ENCODE data around the gene IGF1. TPM values are rescaled to one million over a fixed set of nuclear protein-coding genes. Genes with fewer than 3 reads are reported as not detected.

The IGF1 gene
- total RNA-seq, result under 0.01 TPM in 1 of 2 replicates, not detected in the other

- no peak for DNase-seq (ENCODE audit: low read depth)
These were observed at the start of gene IGF1 for GRCh38 chr12:102480406-102480805. TSS of gene IGF1 (minus strand) at chr12:102480563. CDS start at chr12:102480381, 182 bp downstream.

GRCh38 chr12:102528111-102528510, 47.7 kb upstream of the IGF1 start:
- Histone ChIP-seq H3K36me3 (ENCODE audit: control insufficient read depth, insufficient read depth, low read length) (no peaks in the 10 kb centered on the region), H3K27me3 (ENCODE audit: control insufficient read depth, insufficient read depth, low read length) (no peaks in the 10 kb centered on the region), H3K4me3 (ENCODE audit: low read depth, low read length) (no peak overlapping the region)
- no peak for TF ChIP-seq CTCF (IDR thresholded peaks at IDR 0.05; ENCODE audit: insufficient read depth, low read length, poor library complexity, severe bottlenecking)
- DNase-seq (ENCODE audit: low read depth), result no peak

More at GRCh38 chr12:102480406-102480805, at the start of gene IGF1:
- no peak for TF ChIP-seq CTCF (IDR thresholded peaks at IDR 0.05; ENCODE audit: insufficient read depth, low read length, poor library complexity, severe bottlenecking)
- H3K4me3 ChIP-seq (ENCODE audit: low read depth, low read length), result no peak within 1 kb of the TSS
- no peaks in the 10 kb centered on the region for H3K27me3 ChIP-seq (ENCODE audit: control insufficient read depth, insufficient read depth, low read length)
- no peaks in the 10 kb centered on the region for H3K36me3 ChIP-seq (ENCODE audit: control insufficient read depth, insufficient read depth, low read length)

GRCh38 chr12:102527171-102527720, 46.9 kb upstream of the IGF1 start:
- DNase-seq (ENCODE audit: low read depth), result no peak
- Histone ChIP-seq H3K36me3 (ENCODE audit: control insufficient read depth, insufficient read depth, low read length) (no peaks in the 10 kb centered on the region), H3K27me3 (ENCODE audit: control insufficient read depth, insufficient read depth, low read length) (no peaks in the 10 kb centered on the region), H3K4me3 (ENCODE audit: low read depth, low read length) (no peak overlapping the region)
- TF ChIP-seq CTCF (IDR thresholded peaks at IDR 0.05; ENCODE audit: insufficient read depth, low read length, poor library complexity, severe bottlenecking), result no peak

DNA sequence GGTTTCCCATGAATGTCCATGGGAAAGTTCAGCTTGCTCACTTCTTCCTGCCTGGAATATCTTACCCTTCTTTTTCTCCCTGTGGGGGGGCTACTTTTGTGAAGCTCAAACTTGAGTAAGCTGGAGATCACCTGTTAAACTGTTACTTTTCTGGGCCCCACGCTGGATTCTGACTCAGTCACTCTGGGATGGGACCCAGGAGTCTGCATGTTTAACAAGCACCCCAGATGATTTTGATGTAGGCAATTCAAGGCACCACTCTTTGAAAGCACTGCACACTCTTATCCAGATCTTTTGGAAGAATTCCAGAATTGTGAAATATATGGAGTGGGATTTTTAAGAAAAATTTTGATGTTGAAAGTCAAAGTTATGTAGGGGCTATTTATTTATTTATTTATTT, 46.3 kb upstream of the IGF1 start:
- Histone ChIP-seq H3K36me3 (ENCODE audit: control insufficient read depth, insufficient read depth, low read length) (no peaks in the 10 kb centered on the region), H3K27me3 (ENCODE audit: control insufficient read depth, insufficient read depth, low read length) (no peaks in the 10 kb centered on the region), H3K4me3 (ENCODE audit: low read depth, low read length) (no peak overlapping the region)
- no peak for TF ChIP-seq CTCF (IDR thresholded peaks at IDR 0.05; ENCODE audit: insufficient read depth, low read length, poor library complexity, severe bottlenecking)
- DNase-seq (ENCODE audit: low read depth), result no peak

- Histone ChIP-seq H3K36me3 (ENCODE audit: control insufficient read depth, insufficient read depth, low read length) (no peaks in the 10 kb centered on the region), H3K27me3 (ENCODE audit: control insufficient read depth, insufficient read depth, low read length) (no peaks in the 10 kb centered on the region), H3K4me3 (ENCODE audit: low read depth, low read length) (no peak overlapping the region)
- no peak for DNase-seq (ENCODE audit: low read depth)
- no peak for TF ChIP-seq CTCF (IDR thresholded peaks at IDR 0.05; ENCODE audit: insufficient read depth, low read length, poor library complexity, severe bottlenecking)
These were observed 42.4 kb upstream of the IGF1 start for GRCh38 chr12:102522768-102523167.

DNA sequence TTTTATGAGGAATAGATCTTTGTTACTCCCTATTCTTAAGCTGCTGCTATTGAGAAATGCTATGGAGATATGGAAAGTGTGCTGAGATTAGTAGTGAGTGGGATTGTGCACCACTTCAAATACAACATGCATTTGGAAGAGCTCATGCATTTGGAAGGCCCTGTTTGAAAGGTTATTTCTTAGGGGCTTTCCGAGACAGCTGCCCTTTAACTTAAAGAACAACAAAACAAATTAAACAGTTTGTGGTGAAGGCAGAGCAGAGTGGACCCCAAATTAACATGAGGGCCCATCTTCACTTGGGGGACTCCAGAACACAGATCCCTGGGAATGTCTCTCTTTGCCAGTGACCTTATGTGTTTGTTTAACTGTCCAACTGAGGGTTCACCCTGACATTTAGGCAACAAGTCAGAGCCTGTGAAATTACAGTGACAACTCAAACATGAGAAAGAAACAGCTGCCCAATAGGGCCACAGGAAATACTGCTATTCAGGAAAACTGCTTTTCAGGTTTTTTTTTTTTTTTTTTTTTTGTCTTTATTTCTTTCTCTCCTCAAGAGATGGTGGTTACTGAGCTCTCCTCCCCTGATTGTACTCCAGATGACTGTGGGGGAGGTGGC, 41.4 kb upstream of the IGF1 start:
- no peak overlapping the region for H3K4me3 ChIP-seq (ENCODE audit: low read depth, low read length)
- H3K36me3 ChIP-seq (ENCODE audit: control insufficient read depth, insufficient read depth, low read length), result no peaks in the 10 kb centered on the region
- no peak for TF ChIP-seq CTCF (IDR thresholded peaks at IDR 0.05; ENCODE audit: insufficient read depth, low read length, poor library complexity, severe bottlenecking)
- H3K27me3 ChIP-seq (ENCODE audit: control insufficient read depth, insufficient read depth, low read length), result no peaks in the 10 kb centered on the region
- DNase-seq (ENCODE audit: low read depth), result no peak

Measured in kidney epithelial cell (primary cell).